ENCODE data around the gene ABHD3. TPM values are rescaled to one million over a fixed set of nuclear protein-coding genes. Genes with fewer than 3 reads are reported as not detected.

The ABHD3 gene
- total and polyA plus RNA-seq, 2 of the 8 experiments (the other 6 are each of a cell fraction or from before 2014, with no cell fraction given), result 8.4 to 12.1 TPM

- Histone ChIP-seq H4K20me1 (replicated peaks in 1 of 2; ENCODE audit: control insufficient read depth in 1 of 2, insufficient read depth in 2 of 2, low read length in 2 of 2) (no peaks in the 10 kb centered on the region), H2BK15ac (ENCODE audit: low read length) (no peak overlapping the region), H4K91ac (replicated peaks; ENCODE audit: insufficient read length, low read length) (no peak overlapping the region), H3K56ac (replicated peaks; ENCODE audit: insufficient read length, low read depth, low read length) (no peak overlapping the region), H3K79me2 (ENCODE audit: control insufficient read depth in 1 of 2, insufficient read depth in 2 of 2, low read length in 2 of 2) (no peaks in the 10 kb centered on the region), H4K5ac (ENCODE audit: insufficient read length, low read depth, low read length) (no peak overlapping the region), H2BK5ac (ENCODE audit: low read depth, low read length) (no peak overlapping the region), H3K9ac (replicated peaks in 1 of 4; ENCODE audit: extremely low read depth in 1 of 4, low read depth in 3 of 4, low read length in 3 of 4) (no peak overlapping the region), H3K27ac (ENCODE audit: low read depth, low read length) (no peak overlapping the region), H3K4me2 (ENCODE audit: insufficient read depth in 1 of 2, low read depth in 2 of 2, low read length in 2 of 2) (no peak overlapping the region), H3K4ac (replicated peaks; ENCODE audit: insufficient read length, low read depth, low read length) (no peak overlapping the region), H2BK120ac (replicated peaks; ENCODE audit: low read depth, low read length) (no peak overlapping the region), H3K79me1 (ENCODE audit: low read depth, low read length) (no peaks in the 10 kb centered on the region), H4K8ac (ENCODE audit: extremely low read depth, insufficient read depth, low read length) (no peak overlapping the region), H3K23me2 (ENCODE audit: low read depth, low read length) (no peaks in the 10 kb centered on the region), H3K36me3 (ENCODE audit: control insufficient read depth in 2 of 4, insufficient read depth in 4 of 4, low read length in 3 of 4) (no peaks in the 10 kb centered on the region), H3K4me3 (ENCODE audit: extremely low read depth in 1 of 4, insufficient read depth in 2 of 4, low read depth in 3 of 4, low read length in 4 of 4) (no peak overlapping the region), H3K27me3 (replicated peaks in 1 of 4; ENCODE audit: control insufficient read depth in 3 of 4, extremely low read depth in 1 of 4, insufficient read depth in 3 of 4, low read length in 3 of 4) (0 out of 7 replicates have a peak, but pooled peaks cover 0 to 2% (median 0%) of the 10 kb centered on the region in 4 experiments), H2AFZ (ENCODE audit: low read length) (no peak overlapping the region), H2BK12ac (ENCODE audit: low read depth, low read length) (no peak overlapping the region), H2BK20ac (ENCODE audit: low read length) (no peak overlapping the region), H3K14ac (ENCODE audit: insufficient read length) (no peak overlapping the region), H3K23ac (ENCODE audit: insufficient read length) (no peak overlapping the region), H2AK5ac (ENCODE audit: low read depth, low read length) (no peak overlapping the region), H3K4me1 (replicated peaks in 1 of 4; ENCODE audit: control insufficient read depth in 3 of 4, insufficient read depth in 4 of 4, low read length in 3 of 4) (no peaks in the 10 kb centered on the region), H3K9me3 (ENCODE audit: insufficient read depth in 2 of 2, low read depth in 1 of 2, low read length in 1 of 2) (no peaks in the 10 kb centered on the region), H3K18ac (ENCODE audit: extremely low read depth, low read length) (no peak overlapping the region)
- ChIA-PET CTCF (ENCODE audit: partially characterized antibody) (no interaction called here), POLR2A (ENCODE audit: partially characterized antibody) (interaction anchor here (1.5 kb wide), 2 partner anchors 12 to 53 kb away, joined by 3 read pairs; no protein-coding TSS in a partner anchor)
- FAIRE-seq, result no peak
- TF ChIP-seq ZNF274 (IDR thresholded peaks at IDR 0.05; ENCODE audit: borderline replicate concordance, extremely low read depth, low read length) (no peak), RNF2 (IDR thresholded peaks at IDR 0.05; ENCODE audit: borderline replicate concordance, low read depth, low read length, missing control alignments, poor library complexity, severe bottlenecking) (no peak)
- no peak for DNase-seq (ENCODE audit: low read depth in 1 of 2, low spot score in 2 of 2)
Observed at GRCh38 chr18:21605213-21605612, 99.4 kb downstream of the ABHD3 start.

All from H1 (cell line).